ENCODE data around the gene KRTAP2-1. TPM values are rescaled to one million over a fixed set of nuclear protein-coding genes. Genes with fewer than 3 reads are reported as not detected.
"Not testable (repeated sequence)": the region's sequence is repeated elsewhere in the genome, so short reads cannot be mapped to it uniquely, and the experiment has no call there.

KRTAP2-1 gene
- total RNA-seq, 4 donors from 2014 or later, result not detected

DNA sequence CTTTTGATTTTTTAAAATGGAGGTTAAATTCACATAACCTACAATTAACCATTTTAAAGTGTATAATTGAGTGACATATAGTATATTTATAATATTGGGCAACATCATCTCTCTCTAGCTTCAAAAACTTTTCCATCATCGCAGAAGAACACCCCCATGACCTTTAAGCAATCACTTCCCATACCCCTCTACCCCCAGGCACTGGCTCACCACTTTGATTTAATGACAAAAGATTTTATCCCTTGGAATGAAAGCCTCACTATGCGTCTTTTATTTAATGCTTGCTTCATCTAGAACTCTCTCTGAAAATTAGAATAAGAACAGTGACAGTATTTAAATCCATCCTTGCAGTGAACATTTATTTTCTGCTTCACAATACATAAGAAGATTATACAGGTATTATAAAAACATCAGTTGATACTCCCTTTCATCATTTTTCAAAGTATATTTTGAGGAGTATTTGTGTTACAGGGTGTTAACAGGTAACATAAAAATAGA, 9.2 kb downstream of the KRTAP2-1 start:
- peaks cover 3 to 16% (median 4%) of the 10 kb centered on the region in 3 donors for H3K27me3 ChIP-seq
- no peak overlapping the region for H3K4me3 ChIP-seq
- intact Hi-C loops (cut with DNase I; ENCODE audit: low total_unique reads), result no loop called here
- H3K27ac ChIP-seq, result no peak overlapping the region
- in situ Hi-C loops (cut with MboI; ENCODE audit: low sequenced_read_pairs in 4 of 4), result no loop called here
- ATAC-seq, result no peak
- H3K9me3 ChIP-seq, result no peaks in the 10 kb centered on the region
- TF ChIP-seq, protein P1, sequence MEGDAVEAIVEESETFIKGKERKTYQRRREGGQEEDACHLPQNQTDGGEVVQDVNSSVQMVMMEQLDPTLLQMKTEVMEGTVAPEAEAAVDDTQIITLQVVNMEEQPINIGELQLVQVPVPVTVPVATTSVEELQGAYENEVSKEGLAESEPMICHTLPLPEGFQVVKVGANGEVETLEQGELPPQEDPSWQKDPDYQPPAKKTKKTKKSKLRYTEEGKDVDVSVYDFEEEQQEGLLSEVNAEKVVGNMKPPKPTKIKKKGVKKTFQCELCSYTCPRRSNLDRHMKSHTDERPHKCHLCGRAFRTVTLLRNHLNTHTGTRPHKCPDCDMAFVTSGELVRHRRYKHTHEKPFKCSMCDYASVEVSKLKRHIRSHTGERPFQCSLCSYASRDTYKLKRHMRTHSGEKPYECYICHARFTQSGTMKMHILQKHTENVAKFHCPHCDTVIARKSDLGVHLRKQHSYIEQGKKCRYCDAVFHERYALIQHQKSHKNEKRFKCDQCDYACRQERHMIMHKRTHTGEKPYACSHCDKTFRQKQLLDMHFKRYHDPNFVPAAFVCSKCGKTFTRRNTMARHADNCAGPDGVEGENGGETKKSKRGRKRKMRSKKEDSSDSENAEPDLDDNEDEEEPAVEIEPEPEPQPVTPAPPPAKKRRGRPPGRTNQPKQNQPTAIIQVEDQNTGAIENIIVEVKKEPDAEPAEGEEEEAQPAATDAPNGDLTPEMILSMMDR (IDR thresholded peaks at IDR 0.05 in 4 of 5, conservative IDR thresholded peaks at IDR 0.05 in 1 of 5), result no peak
- no peak for TF ChIP-seq POLR2A (IDR thresholded peaks at IDR 0.05)
- no peaks in the 10 kb centered on the region for H3K36me3 ChIP-seq
- DNase-seq, result no peak
- no peaks in the 10 kb centered on the region for H3K4me1 ChIP-seq

DNA sequence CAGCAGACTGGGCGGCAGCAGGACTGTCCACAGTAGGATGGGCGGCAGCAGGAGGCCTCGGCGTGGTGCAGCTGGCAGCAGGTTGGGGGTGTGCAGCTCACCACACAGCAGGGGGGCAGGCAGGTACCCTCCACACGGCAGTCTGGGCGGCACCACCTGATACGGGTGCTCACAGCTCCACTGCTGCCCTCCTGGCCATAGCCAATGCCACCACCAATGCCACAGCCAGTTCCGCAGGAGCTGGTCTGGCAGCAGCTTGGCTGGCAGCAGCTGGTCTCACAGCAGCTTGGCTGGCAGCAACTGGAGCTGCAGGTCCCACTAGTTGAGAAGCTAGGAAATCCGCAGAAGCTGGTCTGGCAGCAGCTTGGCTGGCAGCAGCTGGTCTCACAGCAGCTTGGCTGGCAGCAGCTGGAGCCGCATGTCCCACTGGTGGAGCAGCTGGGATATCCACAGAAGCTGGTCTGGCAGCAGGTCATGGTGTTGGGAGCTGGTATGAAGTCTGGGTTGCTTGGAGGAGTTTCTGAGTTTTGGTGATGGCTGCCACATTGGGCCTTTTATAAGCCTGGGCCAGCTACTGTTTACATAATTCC, 12.7 kb downstream of the KRTAP2-1 start, which contains the start of gene KRTAP1-3:
Gene KRTAP1-3, minus strand, starts transcription at position 529 of the 590 bp plus-strand sequence. Its CDS starts 53 bp downstream, at position 476.
- in situ Hi-C loops (cut with MboI; ENCODE audit: low sequenced_read_pairs in 4 of 4); intact Hi-C loops (cut with DNase I; ENCODE audit: low total_unique reads); H3K4me1 ChIP-seq; ATAC-seq; H3K27ac ChIP-seq; H3K9me3 ChIP-seq; DNase-seq; H3K4me3 ChIP-seq; H3K36me3 ChIP-seq: not testable (repeated sequence)
- peaks cover 4 to 24% (median 9%) of the 10 kb centered on the region in 3 donors for H3K27me3 ChIP-seq

DNA sequence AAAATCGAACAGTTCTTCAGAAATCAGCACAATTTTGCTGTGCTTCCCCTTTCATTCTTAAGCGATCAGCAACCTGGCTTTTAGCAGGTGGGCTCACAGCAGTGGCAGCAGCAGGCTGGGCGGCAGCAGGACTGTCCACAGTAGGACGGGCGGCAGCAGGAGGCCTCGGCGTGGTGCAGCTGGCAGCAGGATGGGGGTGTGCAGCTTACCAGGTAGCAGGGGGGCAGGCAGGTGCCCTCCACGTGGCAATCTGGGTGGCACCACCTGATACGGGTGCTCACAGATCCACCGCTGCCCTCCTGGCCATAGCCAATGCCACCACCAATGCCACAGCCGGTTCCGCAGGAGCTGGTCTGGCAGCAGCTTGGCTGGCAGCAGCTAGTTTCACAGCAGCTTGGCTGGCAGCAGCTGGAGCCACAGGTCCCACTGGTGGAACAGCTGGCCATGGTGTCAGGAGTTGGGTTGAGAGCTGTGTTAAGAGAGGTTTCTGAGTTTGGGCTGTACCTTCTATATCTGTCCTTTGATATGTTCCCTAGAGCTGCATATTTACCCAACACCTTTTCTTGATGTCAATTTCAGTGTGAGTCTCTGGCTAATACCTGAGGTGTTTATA, 17.4 kb downstream of the KRTAP2-1 start, which contains the start of gene KRTAP1-4:
Gene KRTAP1-4, minus strand, starts transcription at position 563 of the 613 bp plus-strand sequence. Its CDS starts 117 bp downstream, at position 446.
- Histone ChIP-seq H3K27me3 (peaks cover 15 to 30% (median 15%) of the 10 kb centered on the region in 3 donors), H3K27ac (no peak within 1 kb of the TSS), H3K4me3 (no peak within 1 kb of the TSS), H3K36me3 (no peaks in the 10 kb centered on the region), H3K9me3 (no peaks in the 10 kb centered on the region), H3K4me1 (no peaks in the 10 kb centered on the region)
- intact Hi-C loops (cut with DNase I; ENCODE audit: low total_unique reads), result no loop called here
- ATAC-seq, result no peak
- in situ Hi-C loops (cut with MboI; ENCODE audit: low sequenced_read_pairs in 4 of 4), result no loop called here
- no peak for DNase-seq
- TF ChIP-seq POLR2A (IDR thresholded peaks at IDR 0.05), result no peak
- TF ChIP-seq, protein P1 (IDR thresholded peaks at IDR 0.05 in 4 of 5, conservative IDR thresholded peaks at IDR 0.05 in 1 of 5), result no peak

DNA sequence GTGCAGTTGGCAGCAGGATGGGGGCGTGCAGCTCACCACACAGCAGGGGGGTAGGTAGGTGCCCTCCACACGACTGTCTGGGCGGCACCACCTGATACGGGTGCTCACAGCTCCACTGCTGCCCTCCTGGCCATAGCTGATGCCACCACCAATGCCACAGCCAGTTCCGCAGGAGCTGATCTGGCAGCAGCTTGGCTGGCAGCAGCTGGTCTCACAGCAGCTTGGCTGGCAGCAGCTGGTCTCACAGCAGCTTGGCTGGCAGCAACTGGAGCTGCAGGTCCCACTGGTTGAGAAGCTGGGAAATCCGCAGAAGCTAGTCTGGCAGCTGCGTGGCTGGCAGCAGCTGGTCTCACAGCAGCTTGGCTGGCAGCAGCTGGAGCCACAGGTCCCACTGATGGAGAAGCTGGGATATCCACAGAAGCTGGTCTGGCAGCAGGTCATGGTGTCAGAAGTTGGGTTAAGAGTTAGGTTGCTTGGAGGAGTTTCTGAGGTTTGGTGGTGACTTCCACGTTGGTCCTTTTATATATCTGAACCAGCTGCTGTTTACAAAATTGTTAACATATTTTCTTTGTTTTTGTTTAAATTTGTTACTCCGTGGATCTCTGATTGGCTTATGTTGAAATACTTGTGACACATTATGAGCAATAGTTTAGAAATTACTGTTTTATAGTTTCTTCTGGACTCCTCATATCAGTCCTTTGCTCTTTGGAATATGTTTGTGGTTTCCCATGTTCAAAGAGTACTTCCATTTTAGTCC, 20.2 kb downstream of the KRTAP2-1 start, which contains the start of gene KRTAP1-5:
Gene KRTAP1-5, minus strand, starts transcription at position 494 of the 757 bp plus-strand sequence. Its CDS starts 53 bp downstream, at position 441.
- H3K9me3 ChIP-seq, result no peaks in the 10 kb centered on the region
- TF ChIP-seq, protein P1 (IDR thresholded peaks at IDR 0.05 in 4 of 5, conservative IDR thresholded peaks at IDR 0.05 in 1 of 5), result no peak
- TF ChIP-seq POLR2A (IDR thresholded peaks at IDR 0.05), result no peak
- H3K27me3 ChIP-seq, result peaks cover 15 to 27% (median 15%) of the 10 kb centered on the region in 3 donors
- H3K4me3 ChIP-seq, result no peak within 1 kb of the TSS
- ATAC-seq, result no peak
- H3K4me1 ChIP-seq, result no peaks in the 10 kb centered on the region
- no peak for DNase-seq
- H3K36me3 ChIP-seq, result no peaks in the 10 kb centered on the region
- no peak within 1 kb of the TSS for H3K27ac ChIP-seq
- intact Hi-C loops (cut with DNase I; ENCODE audit: low total_unique reads) (no loop called here), in situ Hi-C loops (cut with MboI; ENCODE audit: low sequenced_read_pairs in 4 of 4) (no loop called here)

All from gastrocnemius medialis (tissue), 4 donors.